GM18907 (cell line): ENCODE measurements around the gene FAM53A.

ENCODE experiments used
- ATAC-seq: cut with Tn5 transposase; IDR thresholded peaks from one replicate; pipeline ENCODE4 v1.9.1; 2021; ENCODE audit warnings: mild to moderate bottlenecking, moderate library complexity; ENCODE audit not compliant: unreplicated experiment

FAM53A gene

DNA sequence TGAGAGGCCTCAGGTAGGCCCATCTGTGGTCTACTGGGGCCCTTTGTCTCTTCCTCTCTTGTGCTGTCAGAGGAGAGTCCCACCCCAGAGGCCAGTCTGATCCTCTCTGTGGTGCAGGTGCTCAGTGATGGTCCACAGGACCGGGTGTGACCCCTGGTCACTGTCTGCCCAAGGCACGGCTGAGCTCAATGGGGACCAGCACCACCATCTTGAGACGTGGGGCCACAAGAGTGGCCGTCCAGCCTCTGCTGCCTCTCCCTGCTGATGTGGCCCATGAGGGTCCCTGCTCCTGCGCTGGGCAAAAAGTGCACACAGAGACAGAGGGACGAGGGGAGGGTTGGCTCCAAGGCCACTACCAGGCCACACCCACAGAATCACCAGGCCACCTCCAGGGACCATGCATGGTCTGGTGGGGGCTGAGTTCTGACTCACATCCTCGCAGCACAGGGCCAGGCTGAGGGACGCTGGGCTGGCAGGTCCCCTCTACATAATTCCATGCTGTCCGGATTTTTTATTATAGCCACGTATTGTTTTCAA is 88.3 kb downstream of the FAM53A start:
- no peak for ATAC-seq

DNA sequence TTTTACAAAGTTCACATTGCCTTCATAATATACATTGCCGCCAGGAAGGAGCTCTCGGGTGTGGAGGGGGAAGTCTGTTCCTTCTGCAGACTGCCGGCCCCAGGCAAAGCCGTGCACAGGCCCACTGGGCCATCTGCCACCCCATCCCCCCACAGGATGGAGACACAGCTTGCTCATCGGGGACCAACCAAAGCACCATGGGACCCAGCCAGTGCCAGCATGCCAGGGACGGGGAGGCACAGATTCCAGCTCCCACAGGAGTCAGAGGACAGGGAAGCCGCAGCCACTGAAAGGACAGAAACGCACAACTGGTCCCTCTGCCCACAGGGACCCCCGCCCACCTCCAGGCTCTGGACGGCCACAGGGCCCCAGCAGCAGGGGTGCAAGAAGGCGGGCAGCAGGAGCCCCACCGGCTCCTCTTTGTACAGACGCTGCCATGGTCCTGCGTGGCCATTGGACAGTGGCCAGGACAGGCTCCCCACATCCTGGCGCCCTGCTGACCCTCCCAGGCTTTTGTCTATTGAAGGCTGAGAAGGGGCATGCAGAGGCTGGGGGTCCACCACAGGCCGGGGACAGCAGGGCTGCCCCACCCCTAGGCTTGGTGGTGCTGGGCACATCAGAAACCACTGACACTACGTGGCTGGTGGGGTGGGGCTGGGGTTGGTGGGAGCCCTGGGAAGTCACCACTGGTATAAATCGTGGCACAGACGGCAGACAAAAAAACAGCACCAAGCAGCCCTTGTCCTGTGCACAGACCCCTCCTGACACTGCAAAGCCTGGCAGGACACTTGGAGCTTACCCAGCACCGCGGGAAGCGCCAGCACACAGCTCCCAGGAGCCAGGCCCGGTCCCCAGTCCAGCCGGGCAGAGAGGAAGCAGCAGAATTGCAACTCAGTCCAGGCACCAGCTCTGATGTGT is 89.0 kb downstream of the FAM53A start:
- no peak for ATAC-seq

DNA sequence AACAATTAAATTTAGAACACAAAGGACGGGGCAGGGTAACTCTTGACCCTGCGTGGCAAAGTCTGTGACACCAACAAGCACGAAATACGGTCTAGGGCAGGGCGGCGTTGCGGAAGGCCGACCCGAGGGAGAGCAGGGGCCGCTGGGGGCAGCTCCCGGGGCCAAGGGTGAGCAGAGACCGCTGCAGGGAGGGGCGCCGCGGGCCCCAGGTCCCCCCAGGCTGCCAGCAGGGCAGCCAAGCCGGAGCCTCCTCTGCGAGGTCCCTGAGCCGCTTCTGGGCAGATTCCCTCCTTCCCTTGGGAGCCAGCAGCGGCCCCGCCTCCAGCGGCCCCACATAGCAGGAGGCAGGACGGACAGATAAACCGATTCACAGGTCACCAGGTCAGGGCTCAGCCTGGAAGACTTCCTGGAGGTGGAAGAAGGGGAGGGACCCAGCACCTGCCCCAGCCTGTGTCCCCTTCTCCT is 90.2 kb downstream of the FAM53A start:
- ATAC-seq, result no peak

DNA sequence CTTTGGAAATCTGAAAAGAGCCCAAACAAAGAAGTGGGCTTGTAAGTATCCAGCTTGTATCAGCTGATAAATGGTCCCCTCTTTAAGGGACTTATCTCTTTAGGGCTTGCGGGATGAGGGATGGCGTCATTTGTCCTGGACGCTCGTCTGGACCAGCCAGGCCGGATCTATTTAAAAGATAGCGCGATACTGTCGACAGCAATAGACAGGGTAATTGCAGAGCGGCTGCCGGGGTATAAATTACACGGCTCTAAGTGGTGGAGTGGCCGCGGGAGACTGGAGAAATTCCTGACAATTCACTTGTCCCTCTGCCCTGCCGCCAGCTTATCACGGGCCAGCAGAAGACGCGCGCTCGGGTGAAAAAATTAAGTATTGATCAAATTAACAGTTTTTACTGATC is 90.7 kb downstream of the FAM53A start:
- no peak for ATAC-seq

DNA sequence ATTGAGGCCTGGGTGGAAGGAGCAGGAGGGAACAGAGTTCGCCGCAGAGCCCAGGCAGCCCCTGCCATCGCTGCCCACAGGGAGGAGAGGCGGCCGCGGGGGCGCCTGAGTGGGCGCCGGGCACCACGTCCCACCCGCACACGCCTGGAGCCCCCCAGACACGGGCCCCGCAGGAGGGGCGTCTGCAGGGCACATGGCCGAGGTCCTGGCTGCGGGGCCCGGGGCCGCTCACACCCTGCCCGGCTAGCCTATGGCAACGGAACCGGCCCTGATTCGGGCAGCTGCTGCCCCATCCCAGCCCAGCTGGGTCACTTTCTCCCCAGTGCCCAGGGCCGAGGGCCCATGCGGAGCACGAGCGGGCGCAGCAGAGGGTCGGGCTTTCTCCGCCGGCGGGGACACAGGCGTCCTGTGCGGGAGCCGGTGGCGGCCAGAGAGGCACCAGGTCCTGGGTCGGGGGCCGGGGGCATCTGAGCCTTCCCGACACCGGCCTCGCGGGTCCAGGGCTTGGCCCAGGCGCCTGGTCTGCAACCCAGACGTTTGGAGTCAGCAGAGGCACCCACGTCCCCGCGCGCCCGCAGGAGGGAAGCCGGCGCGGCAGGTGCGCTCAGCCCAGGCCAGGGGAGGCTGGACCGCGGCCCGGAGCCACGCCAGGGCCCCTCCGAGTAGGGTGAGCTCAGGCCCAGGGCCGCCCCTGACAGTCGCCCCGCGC is 91.2 kb downstream of the FAM53A start:
- ATAC-seq, result no peak

DNA sequence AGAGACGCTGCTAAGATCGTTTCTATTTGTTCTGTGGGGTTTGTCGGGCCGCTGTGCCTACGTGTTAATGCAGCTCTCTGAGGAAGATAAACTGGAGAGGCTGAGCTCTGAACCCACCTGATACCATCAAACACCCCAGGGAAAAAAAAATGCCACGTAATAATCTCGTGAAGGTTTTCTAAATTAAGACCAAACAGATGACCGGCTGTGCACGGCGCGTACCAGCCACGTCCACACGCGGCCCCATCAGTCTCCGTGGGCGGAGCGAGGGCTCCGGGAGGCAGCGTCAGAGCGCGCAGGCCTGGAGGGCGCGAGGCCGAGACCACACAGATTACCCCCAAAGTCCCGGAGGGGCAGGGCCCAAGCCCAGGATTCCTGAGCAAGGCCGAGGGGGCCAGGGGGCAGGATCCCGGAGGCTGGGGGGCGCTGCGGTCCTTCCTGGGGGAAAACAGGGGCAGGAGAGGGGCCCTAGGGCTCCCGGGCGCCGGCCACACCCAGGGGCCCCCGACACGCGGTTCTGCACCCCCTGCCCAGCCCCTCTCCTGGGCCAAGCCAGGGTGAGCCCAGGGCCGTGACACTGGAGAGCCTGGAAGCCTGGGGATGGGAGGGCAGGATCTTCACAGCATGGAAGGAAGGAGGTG is 91.9 kb downstream of the FAM53A start:
- ATAC-seq, result no peak

DNA sequence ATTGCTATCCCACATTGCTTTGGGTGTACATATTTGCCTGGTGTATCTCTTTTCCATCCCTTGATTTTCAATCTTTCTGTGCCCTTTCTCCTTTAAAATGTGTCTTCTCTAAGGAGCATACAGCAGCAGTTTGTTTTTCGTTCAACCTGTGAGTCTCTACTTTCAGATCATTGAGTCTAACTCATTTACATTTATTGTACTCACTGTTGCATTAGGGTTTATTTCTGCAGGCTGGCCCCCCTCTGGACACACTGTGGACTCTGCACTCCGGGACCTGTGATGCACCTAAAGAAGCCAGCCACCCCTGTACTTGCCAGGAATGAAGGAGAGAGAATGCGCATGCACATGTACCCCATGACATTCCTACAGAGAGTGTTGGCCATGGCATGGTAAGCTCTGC is 93.0 kb downstream of the FAM53A start:
- ATAC-seq, result no peak

DNA sequence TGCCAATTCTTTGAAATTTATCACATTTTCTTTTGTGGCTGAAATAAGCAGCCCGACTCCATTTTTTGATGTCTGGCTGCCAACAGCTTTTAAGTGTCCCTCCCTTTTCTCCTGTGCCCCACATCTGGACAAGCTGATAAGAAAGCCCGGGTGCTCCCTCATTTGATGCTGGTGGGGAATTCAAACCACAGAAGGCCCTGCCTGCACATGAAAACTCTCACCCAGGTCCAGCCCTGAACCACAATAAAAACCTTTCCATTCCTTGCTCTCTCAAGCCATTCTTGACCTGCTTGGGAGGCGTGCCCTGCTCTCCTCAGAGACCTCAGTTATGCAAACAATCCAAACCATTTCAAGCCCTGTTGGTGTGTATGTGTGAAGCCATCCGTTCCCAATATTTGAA is 93.9 kb downstream of the FAM53A start:
- ATAC-seq, result no peak
